ENCODE measurements around the gene NEK2.
"Not testable (repeated sequence)": the region's sequence is repeated elsewhere in the genome, so short reads cannot be mapped to it uniquely, and the experiment has no call there.

- TF ChIP-seq POLR2A (IDR thresholded peaks at IDR 0.05; ENCODE audit: extremely low read depth, insufficient read length); CTCF (IDR thresholded peaks at IDR 0.05; ENCODE audit: low read depth, low read length); MYC (IDR thresholded peaks at IDR 0.05; ENCODE audit: low read depth, low read length): not testable (repeated sequence)
- TF ChIP-seq, protein P1, sequence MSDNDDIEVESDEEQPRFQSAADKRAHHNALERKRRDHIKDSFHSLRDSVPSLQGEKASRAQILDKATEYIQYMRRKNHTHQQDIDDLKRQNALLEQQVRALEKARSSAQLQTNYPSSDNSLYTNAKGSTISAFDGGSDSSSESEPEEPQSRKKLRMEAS (IDR thresholded peaks at IDR 0.05; ENCODE audit: low read depth, low read length) = not testable (repeated sequence)
Measured at GRCh38 chr1:211682186-211682585, 6.8 kb upstream of the NEK2 start.
